ENCODE results near the gene TTYH3.

TTYH3 gene

DNA sequence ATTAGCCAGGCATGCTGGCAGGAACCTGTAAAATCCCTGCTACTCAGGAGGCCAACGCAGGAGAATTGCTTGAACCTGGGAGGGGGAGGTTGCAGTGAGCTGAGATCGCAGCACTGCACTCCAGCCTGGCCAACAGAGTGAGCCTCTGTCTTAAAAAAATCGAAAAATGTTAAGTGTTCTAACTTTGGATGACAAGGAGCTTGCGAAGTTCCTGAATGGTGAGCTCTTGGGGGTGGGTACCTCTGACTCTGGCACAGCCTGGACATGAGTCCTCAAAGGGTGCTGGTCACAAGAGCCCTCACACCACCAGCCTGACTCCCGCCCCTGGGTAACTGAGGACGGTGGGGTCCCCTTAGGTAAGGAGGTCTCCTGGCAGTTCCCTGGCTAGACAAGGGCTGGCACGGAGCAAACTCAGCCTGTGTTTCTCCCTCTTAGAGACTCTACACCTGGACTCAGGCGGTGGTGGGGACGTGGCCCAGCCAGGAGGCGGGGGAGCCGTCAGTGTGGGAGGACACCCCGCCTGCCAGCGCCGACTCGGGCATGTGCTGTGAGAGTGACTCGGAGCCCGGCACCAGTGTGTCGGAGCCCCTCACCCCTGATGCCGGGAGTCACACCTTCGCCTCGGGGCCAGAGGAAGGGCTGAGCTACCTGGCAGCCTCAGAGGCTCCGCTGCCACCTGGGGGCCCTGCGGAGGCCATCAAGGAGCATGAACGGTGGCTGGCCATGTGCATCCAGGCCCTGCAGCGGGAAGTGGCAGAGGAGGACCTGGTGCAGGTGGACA, 80.3 kb downstream of the TTYH3 start:
- DNase-seq: no peak

DNA sequence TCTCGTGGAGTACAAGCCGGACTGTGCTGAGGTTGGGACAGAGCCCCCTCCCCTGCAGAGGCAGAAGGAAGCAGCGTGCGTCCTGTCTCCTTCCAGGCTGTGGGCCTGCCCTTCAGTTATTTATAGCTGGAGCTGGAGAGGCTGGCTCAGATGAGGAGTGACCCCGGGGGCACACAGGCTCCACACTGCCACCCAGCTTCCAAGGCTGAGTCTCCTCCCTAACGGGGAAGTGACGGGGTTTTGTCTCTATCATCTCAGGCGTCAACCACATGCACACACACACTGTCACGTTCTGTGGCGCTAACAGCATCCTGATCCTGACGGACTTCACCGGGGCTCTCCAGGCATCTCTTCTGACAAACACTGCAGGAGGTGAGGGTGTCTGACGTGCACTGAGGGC, 81.6 kb downstream of the TTYH3 start:
- no peak for DNase-seq

DNA sequence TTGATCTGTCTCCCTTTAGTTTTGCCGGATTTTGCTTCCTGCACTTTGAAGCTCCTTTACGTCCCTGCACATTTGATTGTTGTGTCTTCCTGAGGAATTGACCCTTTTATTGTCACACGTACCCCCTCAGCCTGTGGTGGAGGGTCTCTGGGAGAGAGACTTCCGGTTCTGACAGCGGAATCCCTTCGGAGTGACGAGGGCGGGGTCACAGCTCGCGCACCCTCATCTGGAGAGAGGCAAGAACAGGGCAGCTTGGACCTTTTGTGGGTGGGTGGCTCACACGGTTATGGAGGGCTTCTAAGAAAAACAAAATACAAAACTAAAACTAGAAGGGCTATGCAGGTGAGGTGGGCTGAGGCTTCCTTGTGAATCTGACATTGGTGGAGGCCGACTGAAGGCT, 82.2 kb downstream of the TTYH3 start:
- no peak for DNase-seq
